Endodermal cell (in vitro differentiated cells): ENCODE measurements around the gene CIAO1. TPM values are rescaled to one million over a fixed set of nuclear protein-coding genes. Genes with fewer than 3 reads are reported as not detected.
A peak's percentile ranks its signal among the peaks of the same experiment; 100 is the strongest.

Experiments
- DNase-seq: peaks from one replicate; pipeline ENCODE4 v3.0.0-alpha.2; 2017
- H3K27ac ChIP-seq: 2 replicates; pipeline ENCODE4 v1.5.1; 2013; ENCODE audit warnings: mild to moderate bottlenecking, low read depth, low read length, moderate library complexity
- H3K27me3 ChIP-seq: 2 replicates; pipeline ENCODE4 v1.6.1; 2013; ENCODE audit warnings: mild to moderate bottlenecking, low read length, moderate library complexity; ENCODE audit not compliant: insufficient read depth, control insufficient read depth, poor library complexity, severe bottlenecking
- H3K36me3 ChIP-seq: 2 replicates; pipeline ENCODE4 v1.7.0; 2013; ENCODE audit warnings: mild to moderate bottlenecking, low read length, moderate library complexity; ENCODE audit not compliant: control insufficient read depth, insufficient read depth
- H3K4me1 ChIP-seq: one replicate; pipeline ENCODE4 v1.7.0; 2013; ENCODE audit warnings: low read length; ENCODE audit not compliant: control insufficient read depth, insufficient read depth
- H3K4me3 ChIP-seq: 2 replicates; pipeline ENCODE4 v1.5.1; 2013; ENCODE audit warnings: mild to moderate bottlenecking, low read length, moderate library complexity
- H3K9ac ChIP-seq: 2 replicates; pipeline ENCODE4 v1.6.1; 2013; ENCODE audit warnings: mild to moderate bottlenecking, low read length, moderate library complexity; ENCODE audit not compliant: poor library complexity, severe bottlenecking; ENCODE audit errors: extremely low read depth
- H3K9me3 ChIP-seq: 2 replicates; pipeline ENCODE4 v1.6.1; 2013; ENCODE audit warnings: mild to moderate bottlenecking, low read length, moderate library complexity; ENCODE audit not compliant: control insufficient read depth
- H3K27ac Mint-ChIP-seq: 2 replicates; pipeline ENCODE4 v1.8.0; 2020; ENCODE audit warnings: mixed read lengths
- H3K27me3 Mint-ChIP-seq: 2 replicates; pipeline ENCODE4 v1.8.0; 2021; ENCODE audit warnings: mild to moderate bottlenecking, mixed read lengths; ENCODE audit not compliant: insufficient read depth
- H3K36me3 Mint-ChIP-seq: 2 replicates; pipeline ENCODE4 v1.8.0; 2020; ENCODE audit warnings: low read depth, mixed read lengths
- H3K4me1 Mint-ChIP-seq: 2 replicates; pipeline ENCODE4 v1.8.0; 2020; ENCODE audit warnings: mixed read lengths
- H3K4me3 Mint-ChIP-seq: 2 replicates; pipeline ENCODE4 v1.8.0; 2020; ENCODE audit warnings: mild to moderate bottlenecking, moderate library complexity, mixed read lengths
- H3K9me3 Mint-ChIP-seq: 2 replicates; pipeline ENCODE4 v1.8.0; 2020; ENCODE audit warnings: mild to moderate bottlenecking, mixed read lengths
- WGBS, 2 experiments: methylation state at CpG; one replicate each; pipeline versions ENCODE4 v1.1.5 to v1.1.7; 2013; ENCODE audit warnings: missing lambda C conversion rate in 2 of 2, mixed read lengths in 1 of 2; ENCODE audit not compliant: insufficient coverage in 1 of 2, insufficient read length in 1 of 2; 5-methylcytosine and 5-hydroxymethylcytosine counted together
- total RNA-seq, 2 donors: library from RNA; stranded (reverse); fragmentation: NEBNext Ultra II Directional in 1 of 2; extraction: Animal tissue kit (Norgen Biotek cat#: 25700) in 1 of 2; gene quantifications; 2 replicates in 1 of 2; 3 replicates in 1 of 2; pipeline ENCODE4 v1.2.1, GENCODE V29; 2021
- TF ChIP-seq, protein P1 (sequence below): fragments of 200-600 bp; sonication (generic); conservative IDR thresholded peaks from 2 replicates; pipeline ENCODE4 v1.5.0; 2021; ENCODE audit warnings: antibody characterized with exemption, mild to moderate bottlenecking

CIAO1 gene
- total RNA-seq, 2 donors from 2014 or later, result 65.4 to 66.2 TPM

DNA sequence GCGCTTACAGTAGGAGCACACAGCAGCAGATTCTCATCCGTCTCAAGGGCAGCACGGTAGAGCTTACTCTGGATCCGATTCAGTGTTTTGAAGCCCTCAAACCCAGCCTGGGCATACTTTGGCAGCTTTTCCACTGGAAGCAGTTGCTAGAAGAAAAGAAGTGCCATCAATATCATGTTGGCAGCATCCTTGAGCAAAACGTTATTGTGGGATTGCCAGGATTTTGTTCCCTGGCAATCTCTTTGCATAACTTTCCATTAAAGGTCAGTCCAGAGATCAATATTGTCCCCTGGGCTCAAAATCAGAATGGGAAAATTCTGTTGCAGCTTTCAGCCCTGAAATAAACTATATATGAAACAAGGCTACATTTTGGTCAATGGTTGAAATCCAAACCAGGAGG is 30.9 kb downstream of the CIAO1 start:
- H3K36me3 ChIP-seq, result peaks cover 94% of the 10 kb centered on the region

DNA sequence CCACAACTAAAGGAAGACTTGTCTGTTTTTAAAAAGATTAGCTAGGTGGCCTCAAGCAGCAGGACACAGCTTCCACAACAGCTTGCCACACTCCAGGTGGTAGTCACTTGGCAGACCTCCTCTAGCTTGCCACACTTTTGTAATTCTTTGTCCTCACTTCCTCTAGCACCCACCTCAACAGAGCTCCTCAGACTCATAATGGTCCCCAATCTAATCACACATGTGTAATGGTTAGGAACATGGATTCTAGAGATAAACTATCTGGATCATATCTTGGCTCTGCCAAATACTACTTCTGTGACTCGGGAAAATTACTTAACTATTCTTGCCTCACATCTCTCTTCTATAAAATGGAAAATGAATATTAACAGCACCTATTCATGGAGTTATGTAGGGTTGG is 35.8 kb downstream of the CIAO1 start:
- Mint-ChIP-seq H3K4me1 (peaks cover 15% of the 10 kb centered on the region), H3K27me3 (no peaks in the 10 kb centered on the region), H3K36me3 (peaks cover 70% of the 10 kb centered on the region), H3K9me3 (no peaks in the 10 kb centered on the region), H3K4me3 (no peak overlapping the region), H3K27ac (no peak overlapping the region)
- peaks cover 74% of the 10 kb centered on the region for H3K36me3 ChIP-seq
- no peaks in the 10 kb centered on the region for H3K27me3 ChIP-seq
- no peak overlapping the region for H3K4me3 ChIP-seq
- no peak for DNase-seq
- WGBS, 2 experiments, result 100% methylated on average over 1 of the region's 1 CpG; no CpG with 5 or more reads in 1 of the 2 experiments
- TF ChIP-seq, protein P1, sequence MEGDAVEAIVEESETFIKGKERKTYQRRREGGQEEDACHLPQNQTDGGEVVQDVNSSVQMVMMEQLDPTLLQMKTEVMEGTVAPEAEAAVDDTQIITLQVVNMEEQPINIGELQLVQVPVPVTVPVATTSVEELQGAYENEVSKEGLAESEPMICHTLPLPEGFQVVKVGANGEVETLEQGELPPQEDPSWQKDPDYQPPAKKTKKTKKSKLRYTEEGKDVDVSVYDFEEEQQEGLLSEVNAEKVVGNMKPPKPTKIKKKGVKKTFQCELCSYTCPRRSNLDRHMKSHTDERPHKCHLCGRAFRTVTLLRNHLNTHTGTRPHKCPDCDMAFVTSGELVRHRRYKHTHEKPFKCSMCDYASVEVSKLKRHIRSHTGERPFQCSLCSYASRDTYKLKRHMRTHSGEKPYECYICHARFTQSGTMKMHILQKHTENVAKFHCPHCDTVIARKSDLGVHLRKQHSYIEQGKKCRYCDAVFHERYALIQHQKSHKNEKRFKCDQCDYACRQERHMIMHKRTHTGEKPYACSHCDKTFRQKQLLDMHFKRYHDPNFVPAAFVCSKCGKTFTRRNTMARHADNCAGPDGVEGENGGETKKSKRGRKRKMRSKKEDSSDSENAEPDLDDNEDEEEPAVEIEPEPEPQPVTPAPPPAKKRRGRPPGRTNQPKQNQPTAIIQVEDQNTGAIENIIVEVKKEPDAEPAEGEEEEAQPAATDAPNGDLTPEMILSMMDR, result no peak
- no peak overlapping the region for H3K27ac ChIP-seq
- H3K4me1 ChIP-seq, result peaks cover 6% of the 10 kb centered on the region
- H3K9me3 ChIP-seq, result no peaks in the 10 kb centered on the region
- no peak overlapping the region for H3K9ac ChIP-seq

More for the DNA sequence above, 30.9 kb downstream of the CIAO1 start:
- Mint-ChIP-seq H3K4me3 (no peak overlapping the region), H3K27me3 (no peaks in the 10 kb centered on the region), H3K9me3 (no peaks in the 10 kb centered on the region), H3K36me3 (peaks cover 83% of the 10 kb centered on the region), H3K27ac (no peak overlapping the region), H3K4me1 (no peaks in the 10 kb centered on the region)
- H3K4me3 ChIP-seq, result no peak overlapping the region
- TF ChIP-seq, protein P1, result no peak
- H3K27me3 ChIP-seq, result no peaks in the 10 kb centered on the region
- 95 to 98% methylated on average over 5 of the region's 5 CpGs for WGBS, 2 experiments
- no peaks in the 10 kb centered on the region for H3K9me3 ChIP-seq
- no peaks in the 10 kb centered on the region for H3K4me1 ChIP-seq
- no peak for DNase-seq
- no peak overlapping the region for H3K9ac ChIP-seq
- no peak overlapping the region for H3K27ac ChIP-seq

- H3K27ac Mint-ChIP-seq, result peak overlapping the region; percentile 61
- no peaks in the 10 kb centered on the region for H3K9me3 Mint-ChIP-seq
- DNase-seq, result no peak
- no peaks in the 10 kb centered on the region for H3K27me3 ChIP-seq
- H3K27me3 Mint-ChIP-seq, result peaks cover 6% of the 10 kb centered on the region
- H3K36me3 Mint-ChIP-seq, result peaks cover 46% of the 10 kb centered on the region
- H3K4me3 Mint-ChIP-seq, result peak overlapping the region; percentile 99
- 63 to 64% methylated on average over 10 to 11 of the region's 11 CpGs for WGBS, 2 experiments
- peaks cover 6% of the 10 kb centered on the region for H3K4me1 ChIP-seq
- H3K4me1 Mint-ChIP-seq, result peaks cover 15% of the 10 kb centered on the region
- H3K4me3 ChIP-seq, result peak overlapping the region; percentile 93
- peaks cover 47% of the 10 kb centered on the region for H3K36me3 ChIP-seq
- H3K9ac ChIP-seq, result peak overlapping the region; percentile 76
- TF ChIP-seq, protein P1, result no peak
- H3K27ac ChIP-seq, result no peak overlapping the region
- no peaks in the 10 kb centered on the region for H3K9me3 ChIP-seq
These were observed 38.6 kb downstream of the CIAO1 start for GRCh38 chr2:96304606-96305005.
